ENCODE measurements around the gene RNF13.
A peak's percentile ranks its signal among the peaks of the same experiment; 100 is the strongest.

Gene RNF13, protein sequence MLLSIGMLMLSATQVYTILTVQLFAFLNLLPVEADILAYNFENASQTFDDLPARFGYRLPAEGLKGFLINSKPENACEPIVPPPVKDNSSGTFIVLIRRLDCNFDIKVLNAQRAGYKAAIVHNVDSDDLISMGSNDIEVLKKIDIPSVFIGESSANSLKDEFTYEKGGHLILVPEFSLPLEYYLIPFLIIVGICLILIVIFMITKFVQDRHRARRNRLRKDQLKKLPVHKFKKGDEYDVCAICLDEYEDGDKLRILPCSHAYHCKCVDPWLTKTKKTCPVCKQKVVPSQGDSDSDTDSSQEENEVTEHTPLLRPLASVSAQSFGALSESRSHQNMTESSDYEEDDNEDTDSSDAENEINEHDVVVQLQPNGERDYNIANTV

GRCh38 chr3:149812606-149813366 is at the start of gene RNF13:
Gene RNF13 (plus strand): TSS chr3:149813215. CDS start chr3:149846027, 32,812 bp downstream.
- DNase-seq, result peak; percentile 98

GRCh38 chr3:149763565-149764195 is 49.3 kb upstream of the RNF13 start:
- no peak for DNase-seq

DNA sequence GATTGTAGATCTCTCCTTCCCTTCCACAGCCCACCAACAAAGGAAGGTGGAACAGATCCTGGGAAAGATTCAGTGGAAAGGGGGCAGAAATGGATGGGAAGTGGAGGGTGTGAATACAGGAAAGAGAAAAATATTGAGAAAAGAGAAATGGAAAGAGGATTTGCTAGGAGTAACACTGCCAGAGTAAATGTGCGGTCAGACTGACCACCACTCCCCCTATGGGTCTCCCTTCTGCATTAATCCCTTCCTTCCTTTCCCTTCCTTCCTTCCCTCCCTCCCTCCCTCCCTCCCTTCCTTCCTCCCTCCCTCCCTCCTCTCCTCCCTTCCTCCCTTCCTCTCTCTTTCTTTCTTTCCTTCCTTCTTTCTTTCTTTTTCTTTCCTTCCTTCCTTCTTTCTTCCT is 48.7 kb upstream of the RNF13 start:
- no peak for DNase-seq

DNA sequence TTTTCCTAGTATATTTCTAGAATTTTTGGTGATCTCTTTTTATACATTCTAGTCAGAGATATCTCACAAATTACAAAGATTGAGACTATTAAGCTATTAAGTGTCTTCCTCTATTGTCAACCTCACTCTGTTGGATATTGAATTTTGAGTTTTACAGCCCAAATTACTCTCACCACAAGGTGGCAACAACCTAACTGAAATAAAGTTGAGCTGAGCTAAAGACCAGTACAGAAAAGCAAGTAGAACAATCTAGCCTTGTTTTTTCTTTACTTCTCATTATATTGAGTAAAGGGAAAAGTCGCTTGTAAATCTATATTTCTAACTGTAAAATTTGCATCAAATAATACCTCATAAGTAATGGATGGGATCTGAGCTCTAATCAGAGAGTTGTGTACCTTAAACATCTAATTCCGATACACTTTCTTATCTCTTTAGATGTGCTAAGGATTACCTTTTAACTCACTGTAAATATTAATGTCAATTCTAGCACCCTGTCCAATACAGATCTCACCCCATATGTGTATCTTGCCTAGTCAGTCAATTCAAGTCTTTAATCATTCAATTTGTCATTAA is 47.2 kb upstream of the RNF13 start:
- no peak for DNase-seq

GRCh38 chr3:149767720-149768119 is 45.3 kb upstream of the RNF13 start:
- no peak for DNase-seq

DNA sequence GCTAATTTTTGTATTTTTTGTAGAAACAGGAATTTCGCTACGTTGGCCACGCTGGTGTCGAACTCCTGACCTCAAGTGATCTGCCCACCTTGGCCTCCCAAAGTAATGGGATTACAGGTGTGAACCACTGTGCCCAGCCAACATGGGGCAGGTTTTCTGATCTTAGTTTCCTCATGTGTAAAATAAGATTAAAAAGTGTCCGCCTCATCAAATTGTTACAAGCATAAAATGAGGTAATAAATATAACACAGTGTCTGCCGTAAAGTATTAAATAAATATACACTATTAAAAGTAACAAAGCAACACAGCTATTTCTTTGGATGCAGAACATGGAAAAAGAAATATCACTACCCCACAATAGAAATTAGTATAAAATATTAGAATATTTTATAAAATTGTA is 44.3 kb upstream of the RNF13 start:
- no peak for DNase-seq

DNA sequence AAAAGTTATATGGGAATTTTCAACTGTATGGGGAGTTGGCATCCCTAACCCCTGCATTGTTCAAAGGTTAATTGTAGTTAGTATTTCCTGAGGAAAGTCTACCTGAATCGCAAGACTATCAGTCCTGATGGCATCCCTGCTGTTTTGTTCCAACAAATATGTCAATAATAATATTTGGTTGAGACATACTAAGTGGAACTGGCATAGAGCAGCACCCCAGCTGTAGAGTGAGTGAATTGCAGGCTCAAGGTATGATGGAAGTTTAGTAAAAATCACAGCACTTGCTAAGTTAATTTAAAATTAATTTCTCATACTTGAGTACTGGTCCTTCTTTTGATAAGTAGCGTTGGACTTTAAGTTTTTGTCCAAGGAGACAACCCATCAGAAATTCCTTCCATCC is 42.8 kb upstream of the RNF13 start:
- no peak for DNase-seq

- no peak for DNase-seq
Observed at GRCh38 chr3:149771652-149772271, 41.3 kb upstream of the RNF13 start.

DNA sequence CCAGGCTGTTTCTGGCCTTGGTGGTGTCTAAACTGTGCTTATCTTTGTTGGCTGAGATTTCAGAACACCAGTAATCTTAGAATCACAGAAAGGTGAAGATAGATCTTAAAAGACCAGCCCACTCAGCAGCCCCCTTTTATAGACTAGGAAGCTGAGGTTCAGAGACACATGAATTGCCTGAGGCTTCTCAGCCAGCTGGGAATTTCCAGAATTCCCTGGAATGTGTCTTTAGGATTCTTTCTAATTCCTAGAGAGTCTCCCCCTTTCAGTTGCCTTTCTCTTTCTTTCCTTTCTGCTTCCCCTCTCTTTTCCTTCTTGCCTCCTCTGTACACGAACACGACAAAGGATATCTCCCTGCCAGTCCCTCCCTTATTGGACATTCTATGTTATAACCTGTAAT is 40.2 kb upstream of the RNF13 start:
- no peak for DNase-seq

GRCh38 chr3:149776170-149776569 is 36.8 kb upstream of the RNF13 start:
- DNase-seq, result no peak

- DNase-seq, result no peak
Observed at GRCh38 chr3:149777414-149778214, 35.4 kb upstream of the RNF13 start.

DNA sequence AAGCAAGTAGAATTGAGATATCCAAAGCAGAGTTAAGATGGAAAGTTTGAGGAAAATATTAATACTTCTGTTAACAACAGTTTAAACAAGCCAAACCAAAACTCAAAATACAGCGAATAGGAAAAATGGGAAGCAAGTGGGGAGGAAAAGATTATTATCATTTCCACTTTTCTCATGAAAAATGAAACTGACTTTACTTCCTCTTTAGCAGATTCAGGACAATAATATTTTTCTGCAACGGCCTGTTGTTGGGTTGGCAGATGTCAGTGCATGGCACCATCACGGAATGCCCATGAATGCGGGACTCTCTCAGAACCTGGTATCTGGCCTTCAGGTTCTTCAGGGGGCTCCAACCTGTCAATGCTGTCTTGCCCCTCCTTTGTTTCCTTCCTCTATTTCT is 31.8 kb upstream of the RNF13 start:
- DNase-seq, result no peak

GRCh38 chr3:149781741-149782140 is 31.3 kb upstream of the RNF13 start:
- no peak for DNase-seq

GRCh38 chr3:149783576-149783975 is 29.4 kb upstream of the RNF13 start:
- DNase-seq, result no peak

DNA sequence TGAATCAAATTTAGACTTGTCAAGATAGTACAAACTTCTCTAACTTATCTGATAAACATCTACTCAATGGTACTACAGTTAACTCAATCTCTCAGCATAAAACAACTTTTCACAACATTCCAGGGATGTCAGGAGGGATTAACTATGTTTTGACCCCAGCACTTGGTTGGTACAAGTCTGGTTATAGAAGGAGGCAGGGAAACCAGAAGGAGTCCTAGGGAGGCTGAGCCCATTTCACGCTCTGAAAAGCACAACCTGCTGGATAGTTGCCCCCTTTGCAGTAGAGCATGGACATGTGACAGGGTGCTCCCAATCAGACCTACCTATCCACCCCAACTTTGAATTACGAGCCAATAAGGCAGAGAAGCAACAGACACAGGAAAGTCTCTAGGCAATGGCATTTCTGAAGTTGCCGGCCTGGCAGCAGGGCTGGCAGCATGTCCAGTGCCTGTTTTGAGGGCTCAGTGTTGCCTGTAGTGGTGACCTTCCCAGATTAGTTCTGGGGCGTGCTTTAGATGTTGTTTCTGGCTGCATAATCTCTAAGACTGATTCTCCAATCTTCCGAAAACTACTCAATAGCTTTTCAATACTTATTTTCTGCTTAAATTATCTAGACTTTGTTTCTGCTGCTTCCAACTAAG is 28.8 kb upstream of the RNF13 start:
- no peak for DNase-seq

DNA sequence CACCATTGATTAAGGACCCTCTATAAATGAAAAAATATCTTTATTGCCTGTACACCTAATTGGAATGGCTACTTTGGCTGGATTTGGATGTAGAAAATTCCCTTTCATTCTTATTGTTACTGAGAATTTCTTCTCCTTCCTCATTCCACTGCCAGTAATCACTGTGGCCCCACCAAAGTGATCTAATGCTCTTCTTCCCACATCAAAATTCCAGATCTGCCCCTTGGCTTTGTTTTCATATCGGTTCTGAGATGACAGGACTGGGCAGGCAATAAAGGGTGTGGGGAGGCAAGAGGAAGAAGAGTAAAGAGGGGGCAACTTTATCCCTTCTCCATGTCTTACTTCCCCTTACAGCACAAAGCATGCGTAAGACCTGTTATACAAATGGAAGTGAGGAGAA is 22.7 kb upstream of the RNF13 start:
- no peak for DNase-seq

DNA sequence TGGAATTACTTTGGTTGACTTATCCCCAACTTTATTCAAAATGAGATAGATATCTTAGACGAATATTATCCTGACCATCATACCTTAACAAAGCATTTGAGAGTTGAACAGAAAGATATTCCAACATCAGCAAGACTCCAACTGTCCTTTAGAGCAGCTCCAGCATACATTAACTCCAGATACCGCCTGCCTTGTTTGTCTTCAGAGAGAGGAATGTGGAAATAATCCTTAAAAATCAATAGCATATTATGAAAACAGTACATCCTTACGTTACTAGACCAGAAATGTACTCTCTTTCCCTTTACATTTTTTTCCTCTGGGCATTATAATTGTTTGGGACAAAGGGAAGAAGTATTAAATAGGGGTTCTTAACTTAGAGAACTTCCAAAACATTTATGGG is 22.3 kb upstream of the RNF13 start:
- DNase-seq, result no peak

GRCh38 chr3:149792452-149793270 is 20.4 kb upstream of the RNF13 start, which contains the start of gene ANKUB1:
Gene ANKUB1 (minus strand): TSS chr3:149792554. CDS start chr3:149792366, 188 bp downstream.
- no peak for DNase-seq

- no peak for DNase-seq
Observed at GRCh38 chr3:149796026-149796425, 17.0 kb upstream of the RNF13 start.

GRCh38 chr3:149800693-149801092 is 12.3 kb upstream of the RNF13 start:
- DNase-seq, result no peak

- no peak for DNase-seq
Observed at GRCh38 chr3:149801195-149801594, 11.8 kb upstream of the RNF13 start.
